ENCODE results near the gene LLGL2. TPM values are rescaled to one million over a fixed set of nuclear protein-coding genes. Genes with fewer than 3 reads are reported as not detected.
A peak's percentile ranks its signal among the peaks of the same experiment; 100 is the strongest.

Gene LLGL2
- total and polyA plus RNA-seq, 9 donors = 0.20 to 45.4 (median 15.1) TPM

DNA sequence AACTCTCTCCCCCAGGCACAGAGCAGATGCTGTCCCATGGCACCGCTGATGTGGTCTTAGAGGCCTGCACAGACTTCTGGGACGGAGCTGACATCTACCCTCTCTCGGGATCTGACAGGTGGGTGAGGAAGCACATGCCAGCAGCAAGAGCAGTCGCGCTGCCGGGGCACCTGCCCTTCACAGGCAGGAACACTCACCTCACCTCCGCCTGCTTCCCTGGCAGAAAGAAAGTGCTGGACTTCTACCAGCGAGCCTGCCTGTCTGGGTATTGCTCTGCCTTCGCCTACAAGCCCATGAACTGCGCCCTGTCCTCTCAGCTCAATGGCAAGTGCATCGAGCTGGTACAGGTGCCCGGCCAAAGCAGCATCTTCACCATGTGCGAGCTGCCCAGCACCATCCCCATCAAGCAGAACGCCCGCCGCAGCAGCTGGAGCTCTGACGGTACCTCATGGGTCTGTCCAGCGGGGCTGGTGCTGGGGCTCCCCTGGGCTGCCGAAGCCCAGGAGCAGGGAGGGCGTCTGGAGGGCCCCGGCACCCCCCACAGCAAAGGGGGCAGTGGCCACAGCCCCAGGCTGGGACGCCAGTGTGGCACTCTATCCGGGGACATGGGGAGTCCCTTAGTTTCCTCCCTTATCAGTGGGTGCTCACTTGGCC, 31.9 kb upstream of the LLGL2 start:
- Histone ChIP-seq H3K4me1 (ENCODE audit: insufficient read depth) (no peaks in the 10 kb centered on the region), H3K27me3 (no peaks in the 10 kb centered on the region), H3K27ac (no peak overlapping the region), H3K9me3 (no peaks in the 10 kb centered on the region), H3K4me3 (no peak overlapping the region), H3K36me3 (no peaks in the 10 kb centered on the region)
- intact Hi-C loops (cut with DNase I) = loop anchor here in 1 of 4 donors (10.0 kb wide), 1 partner anchor 69 kb away; no protein-coding TSS in a partner anchor
- 92 to 93% (median 92%) methylated on average over 22 to 23 of the region's 23 CpGs for WGBS, 3 donors
- TF ChIP-seq EP300 (IDR thresholded peaks at IDR 0.05) (no peak), POLR2A (IDR thresholded peaks at IDR 0.05) (no peak)
- TF ChIP-seq, protein P1, sequence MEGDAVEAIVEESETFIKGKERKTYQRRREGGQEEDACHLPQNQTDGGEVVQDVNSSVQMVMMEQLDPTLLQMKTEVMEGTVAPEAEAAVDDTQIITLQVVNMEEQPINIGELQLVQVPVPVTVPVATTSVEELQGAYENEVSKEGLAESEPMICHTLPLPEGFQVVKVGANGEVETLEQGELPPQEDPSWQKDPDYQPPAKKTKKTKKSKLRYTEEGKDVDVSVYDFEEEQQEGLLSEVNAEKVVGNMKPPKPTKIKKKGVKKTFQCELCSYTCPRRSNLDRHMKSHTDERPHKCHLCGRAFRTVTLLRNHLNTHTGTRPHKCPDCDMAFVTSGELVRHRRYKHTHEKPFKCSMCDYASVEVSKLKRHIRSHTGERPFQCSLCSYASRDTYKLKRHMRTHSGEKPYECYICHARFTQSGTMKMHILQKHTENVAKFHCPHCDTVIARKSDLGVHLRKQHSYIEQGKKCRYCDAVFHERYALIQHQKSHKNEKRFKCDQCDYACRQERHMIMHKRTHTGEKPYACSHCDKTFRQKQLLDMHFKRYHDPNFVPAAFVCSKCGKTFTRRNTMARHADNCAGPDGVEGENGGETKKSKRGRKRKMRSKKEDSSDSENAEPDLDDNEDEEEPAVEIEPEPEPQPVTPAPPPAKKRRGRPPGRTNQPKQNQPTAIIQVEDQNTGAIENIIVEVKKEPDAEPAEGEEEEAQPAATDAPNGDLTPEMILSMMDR (IDR thresholded peaks at IDR 0.05) = no peak
- no peak for DNase-seq

DNA sequence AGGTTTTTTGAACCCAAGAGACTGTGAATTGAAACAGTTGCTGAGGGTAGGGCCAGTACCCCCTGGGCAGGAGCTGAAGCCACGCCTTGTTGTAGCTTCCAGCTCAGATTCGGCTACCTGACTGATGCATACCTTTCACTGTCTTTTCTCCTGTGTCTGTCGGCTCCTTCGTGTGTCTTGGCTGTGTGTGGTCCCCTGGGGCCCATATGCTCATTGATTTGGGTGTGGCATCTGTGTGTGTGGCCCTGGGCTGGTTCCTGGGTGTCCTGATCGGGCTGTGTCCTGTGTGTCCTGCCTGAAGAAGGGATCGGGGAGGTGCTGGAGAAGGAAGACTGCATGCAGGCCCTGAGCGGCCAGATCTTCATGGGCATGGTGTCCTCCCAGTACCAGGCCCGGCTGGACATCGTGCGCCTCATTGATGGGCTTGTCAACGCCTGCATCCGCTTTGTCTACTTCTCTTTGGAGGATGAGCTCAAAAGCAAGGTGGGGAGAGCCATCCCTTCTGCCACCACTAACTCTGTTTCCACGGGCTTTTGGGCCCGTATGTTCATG, 31.1 kb upstream of the LLGL2 start:
- H3K4me1 ChIP-seq (ENCODE audit: insufficient read depth) = no peaks in the 10 kb centered on the region
- no peaks in the 10 kb centered on the region for H3K27me3 ChIP-seq
- TF ChIP-seq EP300 (IDR thresholded peaks at IDR 0.05) = no peak
- TF ChIP-seq, protein P1 (IDR thresholded peaks at IDR 0.05) = no peak
- TF ChIP-seq POLR2A (IDR thresholded peaks at IDR 0.05) = no peak
- H3K4me3 ChIP-seq = no peak overlapping the region
- no peak for DNase-seq
- H3K9me3 ChIP-seq = no peaks in the 10 kb centered on the region
- no peaks in the 10 kb centered on the region for H3K36me3 ChIP-seq
- 88 to 94% (median 90%) methylated on average over 14 of the region's 14 CpGs for WGBS, 3 donors
- intact Hi-C loops (cut with DNase I) = loop anchor here in 1 of 4 donors (10.0 kb wide), 1 partner anchor 70 kb away; no protein-coding TSS in a partner anchor
- no peak overlapping the region for H3K27ac ChIP-seq

DNA sequence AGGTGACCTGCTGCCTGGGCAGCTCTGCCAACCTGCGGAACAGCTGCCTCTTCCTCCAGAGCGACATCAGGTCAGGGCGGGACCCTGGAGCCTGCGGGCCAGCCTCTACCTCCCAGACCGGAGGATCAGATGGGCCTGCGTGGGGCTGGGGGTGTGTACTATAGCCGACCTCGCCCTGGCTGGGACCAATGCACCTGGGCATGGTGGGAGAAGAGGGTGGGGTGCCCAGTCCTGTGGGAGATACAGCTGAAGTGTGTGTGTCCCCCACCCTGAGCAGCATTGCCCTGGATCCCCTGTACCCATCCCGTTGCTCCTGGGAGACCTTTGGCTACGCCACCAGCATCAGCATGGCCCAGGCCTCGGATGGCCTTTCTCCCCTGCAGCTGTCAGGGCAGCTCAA, 29.5 kb upstream of the LLGL2 start:
- 85 to 90% (median 87%) methylated on average over 11 of the region's 11 CpGs for WGBS, 3 donors
- Histone ChIP-seq H3K4me3 (no peak overlapping the region), H3K36me3 (no peaks in the 10 kb centered on the region), H3K9me3 (no peaks in the 10 kb centered on the region), H3K4me1 (ENCODE audit: insufficient read depth) (peaks cover 3% of the 10 kb centered on the region), H3K27me3 (no peaks in the 10 kb centered on the region), H3K27ac (no peak overlapping the region)
- intact Hi-C loops (cut with DNase I) = loop anchor here in 1 of 4 donors (10.0 kb wide), 1 partner anchor 71 kb away; no protein-coding TSS in a partner anchor
- no peak for DNase-seq
- TF ChIP-seq EP300 (IDR thresholded peaks at IDR 0.05) (no peak), POLR2A (IDR thresholded peaks at IDR 0.05) (no peak)
- TF ChIP-seq, protein P1 (IDR thresholded peaks at IDR 0.05) = no peak

DNA sequence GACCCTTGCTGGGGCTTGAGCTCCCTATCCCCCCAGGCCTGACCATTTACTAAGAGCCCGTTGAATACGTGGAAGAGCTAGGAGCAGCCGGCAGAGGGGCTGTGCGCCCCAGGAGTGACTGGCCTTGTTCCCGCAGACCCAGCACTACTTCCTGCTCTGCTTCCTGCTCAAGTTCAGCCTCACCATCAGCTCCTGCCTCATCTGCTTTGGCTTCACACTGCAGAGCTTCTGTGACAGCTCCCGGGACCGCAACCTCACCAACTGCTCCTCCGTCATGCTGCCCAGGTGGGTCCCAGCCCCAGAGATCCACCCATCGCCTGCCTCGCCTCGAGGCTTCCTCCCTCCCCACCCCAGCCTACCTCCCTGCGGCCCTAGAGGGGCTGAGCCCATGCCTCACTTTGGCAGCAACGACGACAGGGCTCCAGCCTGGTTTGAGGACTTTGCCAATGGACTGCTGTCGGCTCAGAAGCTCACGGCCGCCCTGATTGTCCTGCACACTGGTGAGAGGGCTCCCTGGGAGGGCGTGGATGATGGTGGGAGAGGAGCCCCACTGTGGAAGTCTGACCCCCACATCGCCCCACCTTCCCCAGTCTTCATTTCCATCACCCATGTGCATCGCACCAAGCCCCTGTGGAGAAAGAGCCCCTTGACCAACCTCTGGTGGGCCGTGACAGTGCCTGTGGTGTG, 27.3 kb upstream of the LLGL2 start:
- Histone ChIP-seq H3K36me3 (no peaks in the 10 kb centered on the region), H3K27me3 (no peaks in the 10 kb centered on the region), H3K27ac (peak overlapping the region in 1 of 2 donors; percentile 66), H3K4me1 (ENCODE audit: insufficient read depth) (peaks cover 3% of the 10 kb centered on the region), H3K9me3 (no peaks in the 10 kb centered on the region), H3K4me3 (no peak overlapping the region)
- 75 to 88% (median 80%) methylated on average over 18 to 21 of the region's 21 CpGs for WGBS, 3 donors
- TF ChIP-seq, protein P1 (IDR thresholded peaks at IDR 0.05) = no peak
- TF ChIP-seq POLR2A (IDR thresholded peaks at IDR 0.05) (no peak), EP300 (IDR thresholded peaks at IDR 0.05) (no peak)
- intact Hi-C loops (cut with DNase I) = loop anchor here in 1 of 4 donors (10.0 kb wide), 1 partner anchor 73 kb away; no protein-coding TSS in a partner anchor
- DNase-seq = no peak
